Osteoblast (primary cell): Measurements from ENCODE around the gene HOXC9. TPM values are rescaled to one million over a fixed set of nuclear protein-coding genes. Genes with fewer than 3 reads are reported as not detected.

Experiments used
- DNase-seq: peaks from one replicate; pipeline ENCODE4 v3.0.0; 2011; ENCODE audit warnings: low spot score, mixed read lengths; ENCODE audit not compliant: insufficient read length; ENCODE audit errors: missing footprints
- H2AFZ ChIP-seq: 2 replicates; pipeline ENCODE4 v1.6.0; 2011; ENCODE audit warnings: mild to moderate bottlenecking, low read length
- H3K27ac ChIP-seq: 2 replicates; pipeline ENCODE4 v1.5.1; 2011; ENCODE audit warnings: mild to moderate bottlenecking, low read depth, low read length, moderate library complexity
- H3K27me3 ChIP-seq: 2 replicates; pipeline ENCODE4 v1.6.0; 2012; ENCODE audit warnings: mild to moderate bottlenecking, control low read depth, inconsistent platforms, low read length, moderate library complexity; ENCODE audit not compliant: insufficient read depth
- H3K36me3 ChIP-seq: 2 replicates; pipeline ENCODE4 v1.5.1; 2011; ENCODE audit warnings: mild to moderate bottlenecking, low read length, control low read depth, moderate library complexity; ENCODE audit not compliant: insufficient read depth
- H3K4me1 ChIP-seq: 2 replicates; pipeline ENCODE4 v1.5.1; 2011; ENCODE audit warnings: mild to moderate bottlenecking, low read length, control low read depth, moderate library complexity; ENCODE audit not compliant: insufficient read depth
- H3K4me2 ChIP-seq: 2 replicates; pipeline ENCODE4 v1.6.0; 2011; ENCODE audit warnings: mild to moderate bottlenecking, low read length; ENCODE audit not compliant: insufficient read depth
- H3K4me3 ChIP-seq: fragments of 200-600 bp; sonication (generic); 3 replicates; pipeline ENCODE4 v1.5.1; 2012; ENCODE audit warnings: mild to moderate bottlenecking, low read length, inconsistent platforms; ENCODE audit not compliant: insufficient read depth
- H3K79me2 ChIP-seq: 2 replicates; pipeline ENCODE4 v1.6.0; 2012; ENCODE audit warnings: mild to moderate bottlenecking, low read length, control low read depth, inconsistent platforms; ENCODE audit not compliant: insufficient read depth
- H3K9me3 ChIP-seq: 2 replicates; pipeline ENCODE4 v1.5.1; 2011; ENCODE audit warnings: low read depth, low read length, control low read depth
- H4K20me1 ChIP-seq: 2 replicates; pipeline ENCODE4 v1.6.0; 2012; ENCODE audit warnings: mild to moderate bottlenecking, low read length, control low read depth; ENCODE audit not compliant: insufficient read depth
- CTCF ChIP-seq: IDR thresholded peaks from 2 replicates; pipeline ENCODE4 v1.5.1; 2011; ENCODE audit warnings: mild to moderate bottlenecking, low read depth, low read length, moderate library complexity; ENCODE audit errors: extremely low read depth
- total RNA-seq: library from RNA; depleted of rRNA; stranded (reverse); fragments of >200 nt; gene quantifications from 2 replicates; pipeline ENCODE4 v1.2.3, GENCODE V29; 2012

Gene HOXC9
- total RNA-seq, 1 donor: 11.6 TPM

- peak overlapping the region; percentile 94 for H3K4me2 ChIP-seq
- peaks cover 62% of the 10 kb centered on the region for H3K4me1 ChIP-seq
- no peaks in the 10 kb centered on the region for H3K9me3 ChIP-seq
- H3K27me3 ChIP-seq: no peaks in the 10 kb centered on the region
- DNase-seq: no peak
- H3K27ac ChIP-seq: peak overlapping the region; percentile 90
- H3K4me3 ChIP-seq: peak overlapping the region; percentile 94
- no peak for TF ChIP-seq CTCF
- H4K20me1 ChIP-seq: peaks cover 38% of the 10 kb centered on the region
- no peaks in the 10 kb centered on the region for H3K36me3 ChIP-seq
- H2AFZ ChIP-seq: peak overlapping the region; percentile 35
- peaks cover 90% of the 10 kb centered on the region for H3K79me2 ChIP-seq
These were observed 20.1 kb downstream of the HOXC9 start for GRCh38 chr12:54019924-54020590.

- TF ChIP-seq CTCF: no peak
- Histone ChIP-seq H3K79me2 (peaks cover 90% of the 10 kb centered on the region), H3K27me3 (no peaks in the 10 kb centered on the region), H3K36me3 (no peaks in the 10 kb centered on the region), H3K4me2 (peak overlapping the region; percentile 94), H3K27ac (peak overlapping the region; percentile 90), H3K4me1 (peaks cover 68% of the 10 kb centered on the region), H2AFZ (no peak overlapping the region), H3K9me3 (no peaks in the 10 kb centered on the region), H3K4me3 (peak overlapping the region; percentile 94), H4K20me1 (peaks cover 43% of the 10 kb centered on the region)
- DNase-seq: no peak
These were observed 20.8 kb downstream of the HOXC9 start for GRCh38 chr12:54020591-54021405.

- peaks cover 69% of the 10 kb centered on the region for H3K4me1 ChIP-seq
- peaks cover 91% of the 10 kb centered on the region for H3K79me2 ChIP-seq
- no peak overlapping the region for H2AFZ ChIP-seq
- H4K20me1 ChIP-seq: peaks cover 48% of the 10 kb centered on the region
- peak overlapping the region; percentile 94 for H3K4me2 ChIP-seq
- H3K36me3 ChIP-seq: no peaks in the 10 kb centered on the region
- TF ChIP-seq CTCF: peak; percentile 12
- H3K4me3 ChIP-seq: peak overlapping the region; percentile 94
- no peaks in the 10 kb centered on the region for H3K27me3 ChIP-seq
- no peaks in the 10 kb centered on the region for H3K9me3 ChIP-seq
- H3K27ac ChIP-seq: peak overlapping the region; percentile 90
- DNase-seq: no peak
These were observed 21.6 kb downstream of the HOXC9 start for GRCh38 chr12:54021432-54022013.
